ENCODE measurements around the gene P2RX4. TPM values are rescaled to one million over a fixed set of nuclear protein-coding genes. Genes with fewer than 3 reads are reported as not detected.
"Not testable (repeated sequence)": the region's sequence is repeated elsewhere in the genome, so short reads cannot be mapped to it uniquely, and the experiment has no call there.

The P2RX4 gene
- polyA plus RNA-seq, 1 donor: 9.9 TPM

DNA sequence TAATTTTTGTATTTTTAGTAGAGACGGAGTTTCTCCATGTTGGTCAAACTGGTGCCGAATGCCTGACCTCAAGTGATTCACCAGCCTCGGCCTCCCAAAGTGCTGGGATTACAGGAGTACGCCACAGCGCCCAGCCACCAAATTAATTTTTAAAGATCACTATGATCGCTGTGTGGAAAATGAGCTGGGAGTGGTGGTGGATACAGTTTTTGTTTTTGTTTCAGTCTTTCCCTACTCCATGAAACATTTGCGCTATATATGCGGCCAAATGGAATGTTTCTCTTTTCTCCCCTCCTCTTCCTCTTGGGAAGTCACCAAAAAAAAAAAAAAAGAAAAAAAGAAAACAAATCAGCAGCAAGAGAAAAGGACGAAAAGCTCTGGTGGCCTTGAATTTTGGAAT, 20.8 kb upstream of the P2RX4 start:
- DNase-seq (ENCODE audit: low read depth): no peak

GRCh38 chr12:121189619-121190155, 20.2 kb upstream of the P2RX4 start:
- DNase-seq (ENCODE audit: low read depth): no peak

GRCh38 chr12:121190523-121191031, 19.4 kb upstream of the P2RX4 start:
- DNase-seq (ENCODE audit: low read depth): no peak

- DNase-seq (ENCODE audit: low read depth): no peak
Observed at GRCh38 chr12:121191151-121191550, 18.8 kb upstream of the P2RX4 start.

DNA sequence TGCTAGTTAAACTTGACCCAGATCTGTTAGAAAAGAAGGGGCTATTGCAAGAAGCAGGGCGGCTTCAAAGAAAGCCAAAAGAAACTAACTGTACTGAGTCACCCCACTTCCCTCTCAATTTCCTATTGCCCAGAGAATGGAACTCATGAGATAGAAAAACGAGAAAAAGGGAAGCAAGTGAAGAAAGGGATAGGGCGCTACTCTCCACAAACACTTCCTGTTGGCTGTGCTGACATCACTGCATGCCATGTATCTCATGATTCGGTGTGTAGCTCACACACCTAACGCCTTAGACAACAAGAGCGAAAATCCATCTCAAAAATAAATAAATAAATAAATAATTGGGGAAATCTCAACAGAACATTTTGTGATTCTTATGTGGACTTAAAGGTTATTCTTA, 13.0 kb upstream of the P2RX4 start:
- DNase-seq (ENCODE audit: low read depth): no peak

- no peak for DNase-seq (ENCODE audit: low read depth)
Observed at GRCh38 chr12:121198949-121199348, 11.0 kb upstream of the P2RX4 start.

- not testable (repeated sequence) for DNase-seq (ENCODE audit: low read depth)
Observed at GRCh38 chr12:121201140-121201539, 8.8 kb upstream of the P2RX4 start.

DNA sequence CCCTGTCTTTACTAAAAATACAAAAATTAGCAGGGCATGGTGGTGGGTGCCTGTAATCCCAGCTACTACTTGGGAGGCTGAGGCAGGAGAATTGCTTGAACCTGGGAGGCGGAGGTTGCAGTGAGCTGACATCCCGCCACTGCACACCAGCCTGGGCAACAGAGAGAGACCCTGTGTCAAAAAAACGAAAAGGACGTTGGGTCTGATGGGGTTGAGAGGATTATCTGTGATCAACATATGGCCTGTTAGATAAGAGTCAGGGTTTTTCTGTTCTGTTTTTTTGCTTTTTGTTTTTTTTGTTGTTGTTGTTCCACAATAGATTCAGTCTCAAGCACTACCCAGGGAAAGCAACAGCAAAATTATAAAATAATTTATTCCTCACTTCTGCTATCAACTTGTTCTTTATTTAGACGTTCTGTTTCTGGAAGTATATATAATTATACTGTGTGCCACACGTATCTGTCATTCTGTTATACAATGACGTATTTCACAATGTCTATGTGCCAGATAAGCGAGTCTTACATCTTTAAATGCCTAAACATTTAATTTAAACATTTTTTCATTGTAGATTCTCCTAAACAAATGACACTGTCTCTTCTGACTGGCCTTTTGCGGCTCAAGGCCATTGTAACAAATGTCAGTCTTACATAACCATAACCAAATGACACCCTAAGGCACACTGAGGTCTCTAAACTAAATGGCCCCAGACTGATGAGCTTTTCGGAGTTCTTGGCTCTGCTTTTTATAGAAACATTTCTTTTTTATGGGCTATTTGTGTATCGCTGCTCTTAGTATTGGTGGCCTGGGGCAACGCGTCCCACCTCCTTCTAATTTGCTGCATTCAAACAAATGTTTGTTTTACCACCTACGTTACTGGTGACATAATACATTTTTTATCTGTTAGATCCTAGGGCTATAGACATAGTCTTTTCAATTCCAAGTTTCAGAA, 7.2 kb upstream of the P2RX4 start:
- no peak for DNase-seq (ENCODE audit: low read depth)

DNA sequence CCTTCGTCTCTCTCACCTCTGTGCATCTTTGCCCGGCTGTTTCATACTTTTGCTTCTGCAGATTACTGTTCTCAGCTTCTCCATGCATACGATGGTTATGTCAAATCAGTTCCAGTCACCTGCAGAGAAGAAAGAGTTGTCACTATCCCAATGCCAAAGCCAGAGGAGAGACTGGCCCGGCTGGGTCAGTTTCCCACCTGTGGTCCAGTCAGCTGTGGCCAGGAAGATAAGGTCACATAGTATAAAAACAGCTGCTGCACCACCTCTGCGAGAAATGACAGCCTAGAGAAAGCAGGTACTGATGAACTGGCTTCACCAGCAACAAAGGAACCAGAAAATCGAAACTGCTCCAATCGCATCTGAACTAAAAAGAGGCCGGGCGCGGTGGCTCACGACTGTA, 6.4 kb upstream of the P2RX4 start:
- no peak for DNase-seq (ENCODE audit: low read depth)

DNA sequence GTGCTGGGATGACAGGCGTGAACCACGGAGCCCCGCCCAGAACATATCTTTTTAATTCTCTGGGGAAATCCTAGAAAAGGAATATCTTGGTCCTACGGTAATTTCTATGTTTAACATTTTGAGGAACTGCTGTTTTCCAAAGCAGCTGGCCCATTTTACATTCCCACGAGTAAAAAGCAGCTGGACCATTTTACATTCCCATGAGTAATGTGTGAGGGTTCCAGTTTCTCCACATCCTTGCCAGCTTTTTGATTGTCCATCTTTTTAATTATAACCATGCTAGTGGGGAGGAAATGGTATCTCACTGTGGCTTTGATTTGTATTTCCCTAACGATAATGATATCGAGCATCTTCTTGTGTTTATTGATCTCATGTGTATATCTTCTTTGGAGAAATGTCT, 4.4 kb upstream of the P2RX4 start:
- no peak for DNase-seq (ENCODE audit: low read depth)

GRCh38 chr12:121208571-121208970, 1.4 kb upstream of the P2RX4 start:
- DNase-seq (ENCODE audit: low read depth): not testable (repeated sequence)

DNA sequence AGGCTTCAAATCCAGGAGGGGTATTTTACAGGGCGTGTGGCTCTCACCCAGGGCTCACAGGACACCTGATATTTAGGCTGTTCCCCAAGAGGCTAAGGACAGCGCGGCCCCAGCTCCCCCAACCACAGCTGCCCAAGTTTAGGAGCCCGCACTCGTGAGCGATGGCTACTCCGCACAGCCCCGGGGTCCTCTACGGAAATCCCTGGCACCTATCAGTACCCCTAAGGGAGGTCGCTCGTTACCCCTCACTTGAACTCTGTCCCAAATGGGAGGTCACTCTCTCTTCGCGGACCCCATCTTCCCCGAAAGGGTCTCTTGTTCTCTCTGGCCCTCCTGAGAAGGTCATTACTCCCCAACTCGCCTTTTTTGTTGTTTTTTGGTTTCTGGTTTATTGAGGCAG, 708 bp upstream of the P2RX4 start:
- no peak for DNase-seq (ENCODE audit: low read depth)

- DNase-seq (ENCODE audit: low read depth): no peak
Observed at GRCh38 chr12:121212875-121213274, 2.9 kb downstream of the P2RX4 start.

DNA sequence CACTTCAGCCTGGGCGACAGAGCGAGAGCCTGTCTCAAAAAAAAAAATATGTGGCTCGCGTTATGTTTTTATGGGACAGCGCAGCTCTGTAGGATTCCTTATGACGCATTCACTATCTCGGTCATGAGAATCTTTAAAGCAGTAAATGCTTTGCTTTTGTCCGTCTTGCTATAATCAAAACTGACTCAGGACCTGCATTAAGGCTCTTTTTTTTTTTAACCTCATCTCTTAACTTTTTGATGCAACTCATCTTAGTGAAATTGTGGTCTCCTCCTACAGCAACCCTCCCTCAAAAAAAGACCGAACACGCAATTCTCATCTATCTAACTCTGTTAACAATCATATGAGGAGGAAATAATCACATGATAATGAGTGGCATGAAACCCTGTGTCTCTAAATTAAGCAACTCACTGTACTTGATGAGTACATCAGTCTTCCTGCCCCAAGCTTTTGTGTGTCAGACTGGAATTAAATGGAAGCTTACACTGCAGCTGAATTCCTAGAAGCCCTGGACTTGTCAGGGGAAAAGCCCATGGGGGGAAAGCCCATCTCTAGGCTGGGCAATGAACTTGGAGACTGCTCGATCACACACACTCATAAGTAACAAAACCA, 4.3 kb downstream of the P2RX4 start:
- no peak for DNase-seq (ENCODE audit: low read depth)

DNA sequence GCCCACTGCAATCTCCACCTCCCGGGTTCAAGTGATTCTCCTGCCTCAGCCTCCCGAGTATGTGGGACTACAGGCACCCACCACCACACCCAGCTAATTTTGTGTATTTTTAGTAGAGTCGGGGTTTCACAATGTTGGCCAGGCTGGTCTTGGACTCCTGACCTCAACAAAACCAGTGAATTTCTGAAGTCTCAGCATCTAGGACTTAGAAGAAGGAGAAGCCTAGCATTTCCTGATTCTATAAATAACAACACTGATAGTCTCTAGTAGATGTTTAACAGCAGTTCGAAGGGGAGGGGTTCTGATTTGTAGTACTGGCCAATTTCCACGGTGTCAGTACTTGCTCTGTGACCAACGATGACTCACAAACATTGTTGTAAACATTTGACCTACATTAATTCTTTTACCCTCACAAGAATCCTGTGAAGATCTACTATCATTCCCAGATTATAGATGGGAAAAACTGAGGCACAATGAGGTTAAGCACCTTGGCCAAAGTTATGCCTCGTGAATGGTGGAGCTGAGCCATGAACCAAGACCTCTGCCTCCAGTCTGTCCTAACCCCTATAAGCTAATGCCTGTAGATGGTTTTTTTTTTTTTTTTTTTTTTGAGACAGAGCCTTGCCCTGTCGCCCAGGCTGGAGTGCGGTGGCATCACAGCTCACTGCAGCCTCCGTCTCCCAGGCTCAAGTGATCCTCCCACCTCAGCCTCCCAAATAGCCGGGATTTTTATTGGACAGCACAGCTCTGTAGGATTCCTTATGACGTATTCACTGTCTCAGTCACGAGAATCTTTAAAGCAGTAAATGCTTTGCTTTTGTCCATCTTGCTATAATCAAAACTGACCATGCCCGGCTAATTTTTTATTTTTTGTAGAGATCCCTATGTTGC, 5.2 kb downstream of the P2RX4 start:
- no peak for DNase-seq (ENCODE audit: low read depth)

DNA sequence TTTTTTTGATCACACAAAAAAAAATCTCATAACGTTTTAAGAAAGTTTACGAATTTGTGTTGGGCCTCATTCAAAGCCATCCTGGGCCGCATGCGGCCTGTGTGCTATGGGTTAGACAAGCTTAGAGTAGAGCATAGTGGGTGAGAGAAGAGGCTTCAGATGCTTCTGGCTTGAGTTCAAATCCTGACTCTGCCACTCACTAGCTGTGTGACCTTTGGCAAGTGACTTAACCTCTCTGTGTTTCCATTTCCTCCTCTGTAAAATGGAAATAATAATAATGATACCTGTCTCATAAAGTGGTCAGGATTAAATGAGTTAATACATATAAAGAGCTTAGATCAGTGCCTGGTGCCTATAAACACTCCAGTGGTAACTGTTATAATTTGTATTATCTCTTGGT, 6.2 kb downstream of the P2RX4 start:
- no peak for DNase-seq (ENCODE audit: low read depth)

DNA sequence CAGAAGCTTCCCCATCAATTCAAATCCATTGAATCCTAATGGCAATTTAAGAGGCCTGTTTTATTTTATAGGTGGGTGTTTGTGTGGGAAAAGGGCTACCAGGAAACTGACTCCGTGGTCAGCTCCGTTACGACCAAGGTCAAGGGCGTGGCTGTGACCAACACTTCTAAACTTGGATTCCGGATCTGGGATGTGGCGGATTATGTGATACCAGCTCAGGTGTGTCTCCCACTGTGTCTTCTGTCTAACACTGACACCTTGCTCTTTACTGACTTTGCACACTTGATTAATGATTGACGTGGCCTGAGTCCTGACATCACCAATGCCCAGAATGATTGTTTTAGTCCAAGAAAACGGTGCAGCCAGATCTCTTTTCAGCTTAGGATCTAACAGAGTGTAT, 7.1 kb downstream of the P2RX4 start:
- no peak for DNase-seq (ENCODE audit: low read depth)

GRCh38 chr12:121217761-121218160, 7.8 kb downstream of the P2RX4 start:
- DNase-seq (ENCODE audit: low read depth): no peak

- no peak for DNase-seq (ENCODE audit: low read depth)
Observed at GRCh38 chr12:121218588-121219352, 8.8 kb downstream of the P2RX4 start.

- DNase-seq (ENCODE audit: low read depth): no peak
Observed at GRCh38 chr12:121219353-121219986, 9.5 kb downstream of the P2RX4 start.

All from forelimb muscle (tissue), 1 donor.